ENCODE results near the gene CST7. TPM values are rescaled to one million over a fixed set of nuclear protein-coding genes. Genes with fewer than 3 reads are reported as not detected.

CST7 gene
- total RNA-seq, 1 donor from 2014 or later, result 0.25 TPM

- Mint-ChIP-seq H3K27me3 (ENCODE audit: low read depth, unreplicated experiment) (no peaks in the 10 kb centered on the region), H3K4me3 (ENCODE audit: unreplicated experiment) (no peak overlapping the region), H3K27ac (ENCODE audit: unreplicated experiment) (no peak overlapping the region), H3K9me3 (ENCODE audit: unreplicated experiment) (peaks cover 2% of the 10 kb centered on the region), H3K4me1 (ENCODE audit: low read depth, unreplicated experiment) (no peaks in the 10 kb centered on the region), H3K36me3 (ENCODE audit: low read depth, unreplicated experiment) (peaks cover 23% of the 10 kb centered on the region)
- Histone ChIP-seq H3K27me3 (ENCODE audit: insufficient read depth, low read length) (no peaks in the 10 kb centered on the region), H3K36me3 (ENCODE audit: insufficient read depth, low read length) (peaks cover 14% of the 10 kb centered on the region), H3K9ac (ENCODE audit: low read length) (no peak overlapping the region), H3K4me3 (ENCODE audit: insufficient read depth, low read depth, low read length) (no peak overlapping the region), H3K4me2 (ENCODE audit: low read length) (no peak overlapping the region), H3K4me1 (ENCODE audit: insufficient read depth, low read length) (no peaks in the 10 kb centered on the region), H3K9me3 (ENCODE audit: insufficient read depth, low read depth, low read length) (no peaks in the 10 kb centered on the region), H3K79me2 (ENCODE audit: insufficient read depth, low read length) (no peaks in the 10 kb centered on the region), H4K20me1 (ENCODE audit: insufficient read depth, low read length) (peaks cover 12% of the 10 kb centered on the region), H2AFZ (ENCODE audit: low read depth, low read length) (no peak overlapping the region), H3K27ac (ENCODE audit: low read depth, low read length) (no peak overlapping the region)
- DNase-seq (ENCODE audit: low read depth) (no peak), FAIRE-seq (no peak)
- TF ChIP-seq, protein P1, sequence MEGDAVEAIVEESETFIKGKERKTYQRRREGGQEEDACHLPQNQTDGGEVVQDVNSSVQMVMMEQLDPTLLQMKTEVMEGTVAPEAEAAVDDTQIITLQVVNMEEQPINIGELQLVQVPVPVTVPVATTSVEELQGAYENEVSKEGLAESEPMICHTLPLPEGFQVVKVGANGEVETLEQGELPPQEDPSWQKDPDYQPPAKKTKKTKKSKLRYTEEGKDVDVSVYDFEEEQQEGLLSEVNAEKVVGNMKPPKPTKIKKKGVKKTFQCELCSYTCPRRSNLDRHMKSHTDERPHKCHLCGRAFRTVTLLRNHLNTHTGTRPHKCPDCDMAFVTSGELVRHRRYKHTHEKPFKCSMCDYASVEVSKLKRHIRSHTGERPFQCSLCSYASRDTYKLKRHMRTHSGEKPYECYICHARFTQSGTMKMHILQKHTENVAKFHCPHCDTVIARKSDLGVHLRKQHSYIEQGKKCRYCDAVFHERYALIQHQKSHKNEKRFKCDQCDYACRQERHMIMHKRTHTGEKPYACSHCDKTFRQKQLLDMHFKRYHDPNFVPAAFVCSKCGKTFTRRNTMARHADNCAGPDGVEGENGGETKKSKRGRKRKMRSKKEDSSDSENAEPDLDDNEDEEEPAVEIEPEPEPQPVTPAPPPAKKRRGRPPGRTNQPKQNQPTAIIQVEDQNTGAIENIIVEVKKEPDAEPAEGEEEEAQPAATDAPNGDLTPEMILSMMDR (IDR thresholded peaks at IDR 0.05; ENCODE audit: insufficient read depth, low read depth, low read length), result no peak
- no peak for TF ChIP-seq EZH2 (IDR thresholded peaks at IDR 0.05; ENCODE audit: insufficient read depth, low read length)
These were observed 21.0 kb downstream of the CST7 start for GRCh38 chr20:24970030-24970553.

DNA sequence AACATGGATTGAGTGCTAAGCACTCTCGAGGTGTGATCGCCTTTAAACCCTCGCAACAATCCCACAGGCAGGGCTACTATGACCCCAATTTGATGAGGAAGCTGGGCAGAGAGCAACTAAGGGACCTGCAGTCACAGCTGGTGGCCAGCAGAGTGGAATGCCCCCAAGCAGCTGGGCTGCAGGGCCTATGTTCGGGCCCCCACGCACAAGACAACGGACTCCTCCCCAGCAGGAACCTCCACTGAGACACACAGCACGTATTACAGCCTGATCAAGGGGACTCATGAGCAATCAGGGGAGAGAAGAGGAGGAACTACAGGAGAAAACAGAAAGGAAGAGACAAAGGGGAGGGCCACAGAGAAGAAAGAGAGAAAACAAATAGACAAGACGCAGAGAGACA lies 21.7 kb downstream of the CST7 start:
- H3K4me1 ChIP-seq (ENCODE audit: insufficient read depth, low read length), result no peaks in the 10 kb centered on the region
- H4K20me1 ChIP-seq (ENCODE audit: insufficient read depth, low read length), result peaks cover 12% of the 10 kb centered on the region
- H3K4me3 ChIP-seq (ENCODE audit: insufficient read depth, low read depth, low read length), result no peak overlapping the region
- H3K27ac ChIP-seq (ENCODE audit: low read depth, low read length), result no peak overlapping the region
- no peaks in the 10 kb centered on the region for H3K27me3 ChIP-seq (ENCODE audit: insufficient read depth, low read length)
- peaks cover 2% of the 10 kb centered on the region for H3K9me3 Mint-ChIP-seq (ENCODE audit: unreplicated experiment)
- DNase-seq (ENCODE audit: low read depth), result no peak
- H3K4me1 Mint-ChIP-seq (ENCODE audit: low read depth, unreplicated experiment), result no peaks in the 10 kb centered on the region
- H3K36me3 ChIP-seq (ENCODE audit: insufficient read depth, low read length), result peaks cover 14% of the 10 kb centered on the region
- no peak overlapping the region for H3K9ac ChIP-seq (ENCODE audit: low read length)
- H3K4me3 Mint-ChIP-seq (ENCODE audit: unreplicated experiment), result no peak overlapping the region
- H3K9me3 ChIP-seq (ENCODE audit: insufficient read depth, low read depth, low read length), result no peaks in the 10 kb centered on the region
- no peaks in the 10 kb centered on the region for H3K27me3 Mint-ChIP-seq (ENCODE audit: low read depth, unreplicated experiment)
- no peak overlapping the region for H3K4me2 ChIP-seq (ENCODE audit: low read length)
- H3K27ac Mint-ChIP-seq (ENCODE audit: unreplicated experiment), result no peak overlapping the region
- H3K36me3 Mint-ChIP-seq (ENCODE audit: low read depth, unreplicated experiment), result peaks cover 23% of the 10 kb centered on the region
- TF ChIP-seq EZH2 (IDR thresholded peaks at IDR 0.05; ENCODE audit: insufficient read depth, low read length), result no peak
- TF ChIP-seq, protein P1 (IDR thresholded peaks at IDR 0.05; ENCODE audit: insufficient read depth, low read depth, low read length), result no peak
- no peak overlapping the region for H2AFZ ChIP-seq (ENCODE audit: low read depth, low read length)
- no peak for FAIRE-seq
- no peaks in the 10 kb centered on the region for H3K79me2 ChIP-seq (ENCODE audit: insufficient read depth, low read length)

GRCh38 chr20:24971376-24972101 lies 22.5 kb downstream of the CST7 start:
- TF ChIP-seq, protein P1 (IDR thresholded peaks at IDR 0.05; ENCODE audit: insufficient read depth, low read depth, low read length), result no peak
- H3K4me3 ChIP-seq (ENCODE audit: insufficient read depth, low read depth, low read length), result no peak overlapping the region
- H3K27me3 Mint-ChIP-seq (ENCODE audit: low read depth, unreplicated experiment), result no peaks in the 10 kb centered on the region

More at GRCh38 chr20:24971376-24972101, 22.5 kb downstream of the CST7 start:
- H3K4me1 ChIP-seq (ENCODE audit: insufficient read depth, low read length), result no peaks in the 10 kb centered on the region
- peaks cover 4% of the 10 kb centered on the region for H3K9me3 Mint-ChIP-seq (ENCODE audit: unreplicated experiment)
- H4K20me1 ChIP-seq (ENCODE audit: insufficient read depth, low read length), result peaks cover 12% of the 10 kb centered on the region
- H3K4me2 ChIP-seq (ENCODE audit: low read length), result no peak overlapping the region
- DNase-seq (ENCODE audit: low read depth), result no peak
- H3K27me3 ChIP-seq (ENCODE audit: insufficient read depth, low read length), result no peaks in the 10 kb centered on the region
- no peak overlapping the region for H2AFZ ChIP-seq (ENCODE audit: low read depth, low read length)
- H3K4me1 Mint-ChIP-seq (ENCODE audit: low read depth, unreplicated experiment), result no peaks in the 10 kb centered on the region
- no peak overlapping the region for H3K27ac Mint-ChIP-seq (ENCODE audit: unreplicated experiment)
- no peak overlapping the region for H3K27ac ChIP-seq (ENCODE audit: low read depth, low read length)
- no peak for FAIRE-seq
- H3K9me3 ChIP-seq (ENCODE audit: insufficient read depth, low read depth, low read length), result no peaks in the 10 kb centered on the region
- H3K36me3 ChIP-seq (ENCODE audit: insufficient read depth, low read length), result peaks cover 14% of the 10 kb centered on the region
- H3K9ac ChIP-seq (ENCODE audit: low read length), result no peak overlapping the region
- H3K36me3 Mint-ChIP-seq (ENCODE audit: low read depth, unreplicated experiment), result peaks cover 20% of the 10 kb centered on the region
- no peaks in the 10 kb centered on the region for H3K79me2 ChIP-seq (ENCODE audit: insufficient read depth, low read length)
- H3K4me3 Mint-ChIP-seq (ENCODE audit: unreplicated experiment), result no peak overlapping the region
